GM12872 (cell line): ENCODE data around the gene MARS1.

Experiments used
- CTCF ChIP-seq: IDR thresholded peaks from 3 replicates; pipeline ENCODE4 v1.5.1; 2011; ENCODE audit warnings: low read depth, mild to moderate bottlenecking, low read length, moderate library complexity; ENCODE audit not compliant: insufficient read depth

The MARS1 gene

DNA sequence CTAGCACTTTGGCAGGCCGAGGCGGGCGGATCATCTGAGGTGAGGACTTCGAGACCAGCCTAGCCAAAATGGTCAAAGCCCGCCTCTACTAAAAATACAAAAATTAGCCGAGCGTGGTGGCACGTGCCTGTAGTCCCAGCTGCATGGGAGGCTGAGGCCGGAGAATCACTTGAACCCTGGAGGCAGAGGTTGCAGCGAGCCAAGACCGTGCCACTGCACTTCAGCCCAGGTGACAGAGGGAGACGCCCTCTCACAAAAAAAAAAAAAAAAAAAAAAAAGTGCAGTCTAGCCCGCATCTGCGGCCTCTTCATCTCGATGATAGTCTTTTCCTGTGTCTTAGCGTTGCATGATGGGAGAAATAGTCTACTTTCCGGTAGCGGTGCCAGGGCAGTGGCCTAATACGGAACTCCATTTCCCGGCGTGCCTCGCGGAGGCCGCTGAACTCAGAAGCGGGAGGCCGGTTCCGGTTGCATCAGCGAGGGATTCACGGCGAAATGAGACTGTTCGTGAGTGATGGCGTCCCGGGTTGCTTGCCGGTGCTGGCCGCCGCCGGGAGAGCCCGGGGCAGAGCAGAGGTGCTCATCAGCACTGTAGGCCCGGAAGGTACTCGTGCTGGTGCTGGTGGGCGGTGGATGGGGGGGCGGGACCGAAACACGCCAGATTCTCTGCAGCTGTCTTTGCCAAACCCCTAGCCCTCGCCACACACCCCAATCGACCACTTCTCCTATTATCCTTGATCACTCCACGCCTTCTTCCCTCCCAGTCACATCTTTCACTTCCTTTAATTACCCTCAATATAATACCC lies at the start of gene MARS1:
Gene MARS1 (plus strand): TSS at position 472 of the 805 bp plus-strand sequence. CDS start 23 bp downstream, at position 495.
- peak; percentile 59 for TF ChIP-seq CTCF

DNA sequence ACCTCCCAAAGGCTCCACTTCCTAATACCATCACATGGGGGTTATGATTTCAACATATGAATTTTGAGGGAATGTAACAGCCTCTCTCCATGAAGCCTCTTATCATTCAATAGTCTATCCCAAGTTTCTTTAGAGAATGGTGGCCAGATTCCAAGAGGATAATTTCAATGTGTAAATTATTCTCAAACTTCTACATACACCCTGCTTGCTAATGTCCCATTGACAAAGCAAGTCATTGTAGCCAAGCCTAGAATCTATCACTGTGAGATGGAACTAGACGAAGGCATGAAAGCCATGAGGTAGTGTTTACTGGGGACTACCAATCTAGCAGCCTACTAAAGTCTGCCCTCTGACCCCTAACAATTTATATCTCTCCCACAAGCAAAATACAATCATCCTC lies 49.5 kb upstream of the MARS1 start:
- TF ChIP-seq CTCF, result no peak

- no peak for TF ChIP-seq CTCF
Measured at GRCh38 chr12:57439762-57440266, 48.1 kb upstream of the MARS1 start.

GRCh38 chr12:57441846-57442427 lies 45.9 kb upstream of the MARS1 start:
- no peak for TF ChIP-seq CTCF

DNA sequence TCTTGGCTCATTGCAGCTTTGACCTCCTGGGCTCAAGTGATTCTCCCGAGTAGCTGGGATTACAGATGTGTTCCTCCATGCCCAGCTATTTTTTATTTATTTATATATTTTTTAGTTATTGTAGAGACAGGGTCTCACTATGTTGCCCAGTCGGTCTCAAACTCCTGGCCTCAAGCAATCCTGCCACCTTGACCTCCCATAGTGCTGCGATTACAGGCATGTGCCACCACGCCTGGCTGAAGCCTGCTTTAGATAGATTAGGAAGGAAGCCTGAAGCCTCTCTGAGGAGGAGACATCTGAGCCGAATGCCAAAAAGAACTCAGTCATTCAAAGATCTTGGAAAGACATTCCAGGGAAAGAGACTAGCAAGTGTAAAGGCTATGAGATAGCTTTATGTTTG lies 43.1 kb upstream of the MARS1 start:
- TF ChIP-seq CTCF, result no peak

- TF ChIP-seq CTCF, result no peak
Measured at GRCh38 chr12:57446292-57446960, 41.4 kb upstream of the MARS1 start.

- TF ChIP-seq CTCF, result no peak
Measured at GRCh38 chr12:57448669-57449068, 39.2 kb upstream of the MARS1 start.
